Panc1 (cell line): Measurements from ENCODE around the gene NR4A1. TPM values are rescaled to one million over a fixed set of nuclear protein-coding genes. Genes with fewer than 3 reads are reported as not detected.

ENCODE experiments used
- ATAC-seq: fragments of 200-7000 bp; cut with Tn5 transposase; 2 replicates; pipeline ENCODE4 v1.9.1; 2020; ENCODE audit warnings: mild to moderate bottlenecking, moderate library complexity
- BruUV-seq: library from RNA; stranded (reverse); fragments of 400-500 nt; replicated peaks from 2 replicates; lab custom pipeline; 2021; lab: Mats Ljungman, UMichigan
- CTCF ChIA-PET: fragments of 300-600 bp; sonication (Branson Sonifier 250); formaldehyde crosslinking; loops from one replicate; lab custom pipeline; 2022; ENCODE audit warnings: antibody characterized with exemption; lab: Charles Lee
- POLR2A ChIA-PET: fragments of 300-600 bp; sonication (Branson Sonifier 250); formaldehyde crosslinking; loops from one replicate; lab custom pipeline; 2022; ENCODE audit warnings: antibody characterized with exemption; lab: Charles Lee
- DNase-seq: peaks from one replicate; pipeline ENCODE4 v3.0.0-alpha.2; 2010; ENCODE audit warnings: low read depth, low spot score
- H3K27ac ChIP-seq: 2 replicates; pipeline ENCODE4 v1.5.1; 2011; ENCODE audit warnings: mild to moderate bottlenecking, low read length, inconsistent platforms
- H3K27me3 ChIP-seq: fragments of 200-500 bp; sonication (Bioruptor generic); 2 replicates; pipeline ENCODE4 v1.6.0; 2014; ENCODE audit warnings: low read length, inconsistent platforms; ENCODE audit not compliant: control insufficient read depth, insufficient read depth
- H3K36me3 ChIP-seq: fragments of 200-500 bp; sonication (Bioruptor generic); 2 replicates; pipeline ENCODE4 v1.5.1; 2014; ENCODE audit warnings: inconsistent platforms, mild to moderate bottlenecking, low read length, moderate library complexity; ENCODE audit not compliant: control insufficient read depth, insufficient read depth
- H3K4me1 ChIP-seq: 2 replicates; pipeline ENCODE4 v1.5.1; 2011; ENCODE audit warnings: inconsistent platforms, mild to moderate bottlenecking, low read length, moderate library complexity; ENCODE audit not compliant: control insufficient read depth, insufficient read depth
- H3K4me3 ChIP-seq, 2 experiments: 2 replicates each; pipeline ENCODE4 v1.5.1; 2011 to 2012; ENCODE audit warnings: low read depth in 2 of 2, low read length in 2 of 2, mild to moderate bottlenecking in 2 of 2, inconsistent platforms in 1 of 2, moderate library complexity in 1 of 2
- H3K9me3 ChIP-seq: fragments of 200-500 bp; sonication (Bioruptor generic); 2 replicates; pipeline ENCODE4 v1.5.1; 2014; ENCODE audit warnings: low read depth, mild to moderate bottlenecking, inconsistent platforms, low read length, moderate library complexity; ENCODE audit not compliant: control insufficient read depth, insufficient read depth
- CTCF ChIP-seq: fragments of 450-650 bp; IDR thresholded peaks from 2 replicates; pipeline ENCODE4 v1.5.1; 2017; ENCODE audit warnings: mild to moderate bottlenecking
- POLR2AphosphoS5 ChIP-seq: IDR thresholded peaks from 2 replicates; pipeline ENCODE4 v1.6.1; 2012; ENCODE audit warnings: mild to moderate bottlenecking, low read depth, low read length, moderate library complexity
- REST ChIP-seq, 2 experiments: IDR thresholded peaks; 2 replicates each; pipeline ENCODE4 v1.6.1; 2011 to 2012; ENCODE audit warnings: low read depth in 2 of 2, control low read depth in 1 of 2, low read length in 1 of 2, mild to moderate bottlenecking in 1 of 2, moderate library complexity in 1 of 2; ENCODE audit not compliant: insufficient read depth in 1 of 2
- SIN3A ChIP-seq: IDR thresholded peaks from 2 replicates; pipeline ENCODE4 v1.6.1; 2012; ENCODE audit warnings: low read depth, mild to moderate bottlenecking, low read length, moderate library complexity, borderline replicate concordance; ENCODE audit not compliant: insufficient read depth
- TCF7L2 ChIP-seq: IDR thresholded peaks from 2 replicates; pipeline ENCODE4 v1.6.1; 2011; ENCODE audit warnings: mild to moderate bottlenecking, low read depth, low read length, inconsistent platforms
- in situ Hi-C: cut with HindIII; loops from 2 replicates; pipeline ENCODE4 v1.10.0; 2016; ENCODE audit warnings: low sequenced_read_pairs, low pct_unique_long_range_greater_than_20kb
- intact Hi-C: fragments of 100-400 bp; cut with micrococcal nuclease; formaldehyde crosslinking; loops from one replicate; pipeline ENCODE4 v1.10.0; 2022; ENCODE audit not compliant: unreplicated experiment
- total RNA-seq: library from RNA; stranded (reverse); gene quantifications from one replicate; pipeline ENCODE4 v1.2.1, GENCODE V29; 2021; ENCODE audit not compliant: unreplicated experiment

The NR4A1 gene
- total RNA-seq, 1 experiment from 2014 or later = 2.0 TPM

- in situ Hi-C loops = no loop called here
Measured at GRCh38 chr12:52091869-52092268, 40.6 kb downstream of the NR4A1 start.

GRCh38 chr12:52093346-52093745, 42.1 kb downstream of the NR4A1 start:
- CTCF ChIA-PET = no interaction called here
- no TSS peak for BruUV-seq
- DNase-seq (no peak), ATAC-seq (no peak)
- in situ Hi-C loops (no loop called here), intact Hi-C loops (no loop called here)
- Histone ChIP-seq H3K27me3 (peaks cover 16% of the 10 kb centered on the region), H3K4me1 (no peaks in the 10 kb centered on the region), H3K4me3 (no peak overlapping the region), H3K36me3 (no peaks in the 10 kb centered on the region), H3K27ac (no peak overlapping the region), H3K9me3 (no peaks in the 10 kb centered on the region)
- no peak for TF ChIP-seq CTCF
- no peak for TF ChIP-seq REST (IDR thresholded peaks at IDR 0.05; ENCODE audit: insufficient read depth in 1 of 2, low read depth in 2 of 2, low read length in 1 of 2)
- no peak for TF ChIP-seq POLR2AphosphoS5
- no peak for TF ChIP-seq SIN3A
- no peak for TF ChIP-seq TCF7L2
- POLR2A ChIA-PET = no interaction called here

More at GRCh38 chr12:52091869-52092268, 40.6 kb downstream of the NR4A1 start:
- Histone ChIP-seq H3K9me3 (no peaks in the 10 kb centered on the region), H3K4me1 (no peaks in the 10 kb centered on the region), H3K4me3 (no peak overlapping the region), H3K27ac (no peak overlapping the region), H3K27me3 (peaks cover 15% of the 10 kb centered on the region), H3K36me3 (no peaks in the 10 kb centered on the region)
- POLR2A ChIA-PET = no interaction called here
- intact Hi-C loops = no loop called here
- DNase-seq = no peak
- no peak for ATAC-seq
- CTCF ChIA-PET = no interaction called here
- no TSS peak for BruUV-seq
- TF ChIP-seq REST (IDR thresholded peaks at IDR 0.05; ENCODE audit: insufficient read depth in 1 of 2, low read depth in 2 of 2, low read length in 1 of 2) = no peak
- no peak for TF ChIP-seq SIN3A
- TF ChIP-seq POLR2AphosphoS5 = no peak
- no peak for TF ChIP-seq TCF7L2
- no peak for TF ChIP-seq CTCF
